Measurements from ENCODE around the gene PALM. TPM values are rescaled to one million over a fixed set of nuclear protein-coding genes. Genes with fewer than 3 reads are reported as not detected.

PALM gene
- polyA plus RNA-seq, 3 donors, result 69.0 to 111 (median 105) TPM

- DNase-seq (ENCODE audit: extremely low read depth in 1 of 11, low read depth in 9 of 11, low spot score in 4 of 11), result no peak
Measured at GRCh38 chr19:674282-675151, 34.2 kb upstream of the PALM start.

GRCh38 chr19:676007-676338 is 32.8 kb upstream of the PALM start:
- no peak for DNase-seq (ENCODE audit: extremely low read depth in 1 of 11, low read depth in 9 of 11, low spot score in 4 of 11)

- DNase-seq (ENCODE audit: extremely low read depth in 1 of 11, low read depth in 9 of 11, low spot score in 4 of 11), result no peak
Measured at GRCh38 chr19:676339-677105, 32.2 kb upstream of the PALM start, which contains the start of gene FSTL3. FSTL3 (plus strand) TSS chr19:676392; CDS start chr19:676424, 32 bp downstream.

GRCh38 chr19:677201-677600 is 31.5 kb upstream of the PALM start:
- no peak for DNase-seq (ENCODE audit: extremely low read depth in 1 of 11, low read depth in 9 of 11, low spot score in 4 of 11)

GRCh38 chr19:677601-678436 is 30.9 kb upstream of the PALM start:
- no peak for DNase-seq (ENCODE audit: extremely low read depth in 1 of 11, low read depth in 9 of 11, low spot score in 4 of 11)

- DNase-seq (ENCODE audit: extremely low read depth in 1 of 11, low read depth in 9 of 11, low spot score in 4 of 11), result no peak
Measured at GRCh38 chr19:678791-679388, 29.8 kb upstream of the PALM start.

GRCh38 chr19:679418-680286 is 29.1 kb upstream of the PALM start:
- peak in 2 of 11 donors; percentile 47 to 48 for DNase-seq (ENCODE audit: extremely low read depth in 1 of 11, low read depth in 9 of 11, low spot score in 4 of 11)

- DNase-seq (ENCODE audit: extremely low read depth in 1 of 11, low read depth in 9 of 11, low spot score in 4 of 11), result peak; percentile 87 to 97 (median 95)
Measured at GRCh38 chr19:680287-681028, 28.3 kb upstream of the PALM start.

GRCh38 chr19:681029-682019 is 27.4 kb upstream of the PALM start:
- no peak for DNase-seq (ENCODE audit: extremely low read depth in 1 of 11, low read depth in 9 of 11, low spot score in 4 of 11)

- no peak for DNase-seq (ENCODE audit: extremely low read depth in 1 of 11, low read depth in 9 of 11, low spot score in 4 of 11)
Measured at GRCh38 chr19:682678-683320, 25.9 kb upstream of the PALM start.

- no peak for DNase-seq (ENCODE audit: extremely low read depth in 1 of 11, low read depth in 9 of 11, low spot score in 4 of 11)
Measured at GRCh38 chr19:685454-685931, 23.2 kb upstream of the PALM start.

- DNase-seq (ENCODE audit: extremely low read depth in 1 of 11, low read depth in 9 of 11, low spot score in 4 of 11), result no peak
Measured at GRCh38 chr19:686589-687297, 22.0 kb upstream of the PALM start.

- DNase-seq (ENCODE audit: extremely low read depth in 1 of 11, low read depth in 9 of 11, low spot score in 4 of 11), result no peak
Measured at GRCh38 chr19:687569-688166, 21.1 kb upstream of the PALM start.

- DNase-seq (ENCODE audit: extremely low read depth in 1 of 11, low read depth in 9 of 11, low spot score in 4 of 11), result no peak
Measured at GRCh38 chr19:688214-688613, 20.5 kb upstream of the PALM start.

- DNase-seq (ENCODE audit: extremely low read depth in 1 of 11, low read depth in 9 of 11, low spot score in 4 of 11), result no peak
Measured at GRCh38 chr19:688992-689391, 19.7 kb upstream of the PALM start.
